Astrocyte of the spinal cord (primary cell): Measurements from ENCODE around the gene TRIOBP.

Source experiments
- DNase-seq: peaks from one replicate; pipeline ENCODE4 v3.0.0; 2011; ENCODE audit warnings: low read depth, low spot score
- H3K4me3 ChIP-seq: 2 replicates; pipeline ENCODE4 v1.5.1; 2011; ENCODE audit warnings: low read depth, mild to moderate bottlenecking, low read length, moderate library complexity
- CTCF ChIP-seq: IDR thresholded peaks from 2 replicates; pipeline ENCODE4 v1.5.1; 2012; ENCODE audit warnings: low read depth, mild to moderate bottlenecking, low read length, inconsistent platforms
- in situ Hi-C: cut with HindIII; loops from 2 replicates; pipeline ENCODE4 v1.10.0; 2017; ENCODE audit warnings: low sequenced_read_pairs

The TRIOBP gene

GRCh38 chr22:37775785-37776638 lies 79.2 kb downstream of the TRIOBP start:
- no peak overlapping the region for H3K4me3 ChIP-seq
- peak; percentile 73 for DNase-seq
- in situ Hi-C loops = no loop called here
- no peak for TF ChIP-seq CTCF

- in situ Hi-C loops = no loop called here
- H3K4me3 ChIP-seq = no peak overlapping the region
- TF ChIP-seq CTCF = no peak
- no peak for DNase-seq
Measured at GRCh38 chr22:37776639-37777005, 79.8 kb downstream of the TRIOBP start.

- in situ Hi-C loops = no loop called here
- peak; percentile 90 for DNase-seq
- H3K4me3 ChIP-seq = no peak overlapping the region
- no peak for TF ChIP-seq CTCF
Measured at GRCh38 chr22:37777122-37777687, 80.4 kb downstream of the TRIOBP start.

GRCh38 chr22:37778370-37779009 lies 81.6 kb downstream of the TRIOBP start:
- H3K4me3 ChIP-seq = no peak overlapping the region
- TF ChIP-seq CTCF = no peak
- DNase-seq = no peak
- in situ Hi-C loops = no loop called here

- H3K4me3 ChIP-seq = no peak overlapping the region
- peak; percentile 36 for TF ChIP-seq CTCF
- no peak for DNase-seq
- in situ Hi-C loops = no loop called here
Measured at GRCh38 chr22:37781434-37782059, 84.7 kb downstream of the TRIOBP start.

GRCh38 chr22:37782340-37783168 lies 85.7 kb downstream of the TRIOBP start:
- in situ Hi-C loops = no loop called here
- H3K4me3 ChIP-seq = no peak overlapping the region
- peak; percentile 15 for DNase-seq
- peak; percentile 7 for TF ChIP-seq CTCF
